ENCODE data around the gene KLHL3.

The KLHL3 gene

DNA sequence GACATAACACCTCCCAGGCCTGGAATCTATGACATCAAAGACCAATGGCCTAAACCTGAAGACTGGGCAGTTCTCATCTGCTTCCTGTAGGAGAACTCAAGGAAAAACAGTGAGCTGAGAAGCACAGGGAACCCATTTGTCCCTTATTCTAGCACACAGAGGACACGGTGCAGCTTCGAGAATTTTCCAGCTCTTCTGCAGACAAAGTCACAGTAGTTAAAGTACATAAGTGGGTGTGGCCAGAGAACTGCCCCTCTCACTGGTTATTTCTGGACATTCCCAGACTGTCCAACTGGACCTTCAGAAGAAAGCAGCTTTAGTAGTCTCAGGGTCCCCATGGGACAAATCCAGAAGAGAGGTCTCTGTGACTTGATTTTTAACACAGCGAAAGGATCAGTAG is 114.6 kb downstream of the KLHL3 start:
- H3K4me1 ChIP-seq: no peaks in the 10 kb centered on the region
- no peak overlapping the region for H3K27ac ChIP-seq
- no peak for TF ChIP-seq Cebpa-rat (IDR thresholded peaks at IDR 0.05)
- H3K27me3 ChIP-seq: no peaks in the 10 kb centered on the region
- H3K4me3 ChIP-seq: no peak overlapping the region
- H3K4me2 ChIP-seq: no peak overlapping the region
- no peaks in the 10 kb centered on the region for H3K9me3 ChIP-seq
- no peaks in the 10 kb centered on the region for H4K20me1 ChIP-seq
- H3K36me3 ChIP-seq: no peaks in the 10 kb centered on the region
- H3K9ac ChIP-seq: no peak overlapping the region

GRCh38 chr5:137619191-137619870 is 116.6 kb downstream of the KLHL3 start:
- H4K20me1 ChIP-seq: no peaks in the 10 kb centered on the region
- H3K4me1 ChIP-seq: no peaks in the 10 kb centered on the region
- H3K9ac ChIP-seq: no peak overlapping the region
- H3K4me3 ChIP-seq: no peak overlapping the region
- H3K36me3 ChIP-seq: no peaks in the 10 kb centered on the region
- TF ChIP-seq Cebpa-rat (IDR thresholded peaks at IDR 0.05): no peak
- H3K27me3 ChIP-seq: no peaks in the 10 kb centered on the region
- H3K27ac ChIP-seq: no peak overlapping the region
- H3K4me2 ChIP-seq: no peak overlapping the region
- no peaks in the 10 kb centered on the region for H3K9me3 ChIP-seq

DNA sequence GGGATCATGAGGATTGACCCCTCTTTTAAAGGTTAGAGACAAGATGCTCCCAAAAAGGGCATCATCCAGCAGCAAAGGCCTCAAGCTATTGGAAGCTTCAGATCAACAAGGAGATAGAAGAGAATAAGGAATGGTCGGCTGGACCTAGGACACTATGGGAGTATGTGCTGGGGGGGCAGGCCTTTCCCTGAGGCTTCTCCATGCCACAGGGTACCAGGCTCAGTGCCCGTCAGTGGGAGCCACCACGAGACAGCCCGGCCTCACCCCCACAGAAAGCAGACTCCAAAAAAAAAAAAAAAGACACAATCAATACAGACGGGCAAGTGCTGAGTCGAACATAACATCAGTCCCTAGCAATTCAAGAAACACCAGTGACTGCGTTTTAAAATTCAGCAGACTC is 117.4 kb downstream of the KLHL3 start:
- H3K4me1 ChIP-seq: no peaks in the 10 kb centered on the region
- no peaks in the 10 kb centered on the region for H3K36me3 ChIP-seq
- no peaks in the 10 kb centered on the region for H3K9me3 ChIP-seq
- H3K27ac ChIP-seq: no peak overlapping the region
- H3K9ac ChIP-seq: no peak overlapping the region
- no peak overlapping the region for H3K4me2 ChIP-seq
- H3K4me3 ChIP-seq: no peak overlapping the region
- no peaks in the 10 kb centered on the region for H4K20me1 ChIP-seq
- no peaks in the 10 kb centered on the region for H3K27me3 ChIP-seq
- no peak for TF ChIP-seq Cebpa-rat (IDR thresholded peaks at IDR 0.05)

- H3K9ac ChIP-seq: no peak overlapping the region
- H3K9me3 ChIP-seq: no peaks in the 10 kb centered on the region
- no peak overlapping the region for H3K4me2 ChIP-seq
- no peaks in the 10 kb centered on the region for H3K27me3 ChIP-seq
- no peak overlapping the region for H3K27ac ChIP-seq
- H3K36me3 ChIP-seq: no peaks in the 10 kb centered on the region
- TF ChIP-seq Cebpa-rat (IDR thresholded peaks at IDR 0.05): no peak
- no peaks in the 10 kb centered on the region for H4K20me1 ChIP-seq
- no peak overlapping the region for H3K4me3 ChIP-seq
- no peaks in the 10 kb centered on the region for H3K4me1 ChIP-seq
Observed at GRCh38 chr5:137617528-137618205, 118.2 kb downstream of the KLHL3 start.

DNA sequence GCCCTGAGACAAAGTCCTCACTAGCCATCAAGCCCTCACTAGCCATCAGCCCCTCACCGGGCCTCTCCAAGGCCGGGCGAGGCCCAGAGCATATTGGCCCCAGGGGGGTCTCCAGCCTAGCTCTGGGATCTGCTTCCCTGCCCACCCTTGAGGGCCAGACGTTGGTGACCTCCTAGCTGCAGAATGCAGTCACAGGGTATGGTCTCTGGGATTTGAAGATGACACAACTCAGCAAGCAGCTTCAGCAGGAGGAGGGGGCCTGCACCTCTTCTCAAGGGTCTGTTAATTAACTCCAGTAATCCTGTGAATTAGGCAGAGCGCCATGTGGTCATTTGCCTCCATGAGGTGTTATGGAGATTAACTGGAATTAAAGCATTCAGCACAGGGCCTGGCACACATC is 119.8 kb downstream of the KLHL3 start:
- TF ChIP-seq Cebpa-rat (IDR thresholded peaks at IDR 0.05): no peak
- no peak overlapping the region for H3K4me3 ChIP-seq
- H3K27ac ChIP-seq: no peak overlapping the region
- H3K4me2 ChIP-seq: no peak overlapping the region
- H3K9me3 ChIP-seq: no peaks in the 10 kb centered on the region
- no peaks in the 10 kb centered on the region for H3K4me1 ChIP-seq
- H3K36me3 ChIP-seq: no peaks in the 10 kb centered on the region
- no peak overlapping the region for H3K9ac ChIP-seq
- no peaks in the 10 kb centered on the region for H4K20me1 ChIP-seq
- H3K27me3 ChIP-seq: no peaks in the 10 kb centered on the region

DNA sequence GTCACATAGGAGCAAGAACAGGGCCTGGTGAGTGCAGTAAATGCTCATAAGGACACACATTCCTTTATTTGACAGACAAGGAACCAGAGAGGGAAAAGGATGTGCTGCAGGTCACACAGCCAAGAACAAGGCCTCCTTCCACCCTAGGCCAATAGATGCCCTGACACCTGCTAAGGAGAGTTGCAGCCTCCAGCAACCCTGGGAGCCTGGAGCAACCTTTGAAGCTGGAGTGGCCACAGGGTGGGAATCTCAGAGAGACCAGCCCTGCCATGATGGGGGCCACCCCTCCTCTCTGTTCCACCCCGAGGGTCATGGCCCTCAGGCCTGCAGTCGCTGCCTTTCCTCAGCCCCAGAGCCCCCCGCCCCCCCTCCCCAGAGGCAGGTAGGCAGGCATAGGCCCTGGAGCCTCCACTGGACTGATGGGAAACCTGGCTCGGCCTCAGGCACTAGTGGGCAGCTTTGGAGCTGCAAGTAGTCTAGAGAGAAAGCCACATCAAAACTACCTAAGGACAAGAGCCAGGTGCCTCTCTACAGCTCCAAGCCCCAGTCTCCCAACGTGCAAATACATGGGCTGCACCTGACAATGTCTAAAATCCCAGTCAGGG is 120.6 kb downstream of the KLHL3 start:
- H3K4me2 ChIP-seq: no peak overlapping the region
- H3K4me3 ChIP-seq: no peak overlapping the region
- no peak overlapping the region for H3K27ac ChIP-seq
- no peaks in the 10 kb centered on the region for H3K27me3 ChIP-seq
- no peaks in the 10 kb centered on the region for H3K9me3 ChIP-seq
- TF ChIP-seq Cebpa-rat (IDR thresholded peaks at IDR 0.05): no peak
- H3K36me3 ChIP-seq: no peaks in the 10 kb centered on the region
- no peak overlapping the region for H3K9ac ChIP-seq
- H4K20me1 ChIP-seq: no peaks in the 10 kb centered on the region
- H3K4me1 ChIP-seq: no peaks in the 10 kb centered on the region

GRCh38 chr5:137613554-137614265 is 122.2 kb downstream of the KLHL3 start:
- no peak for TF ChIP-seq Cebpa-rat (IDR thresholded peaks at IDR 0.05)

GRCh38 chr5:137612576-137612975 is 123.3 kb downstream of the KLHL3 start:
- no peak overlapping the region for H3K4me3 ChIP-seq

More at GRCh38 chr5:137613554-137614265, 122.2 kb downstream of the KLHL3 start:
- H3K9ac ChIP-seq: no peak overlapping the region
- no peaks in the 10 kb centered on the region for H3K9me3 ChIP-seq
- H3K27me3 ChIP-seq: no peaks in the 10 kb centered on the region
- no peak overlapping the region for H3K4me3 ChIP-seq
- no peaks in the 10 kb centered on the region for H4K20me1 ChIP-seq
- H3K36me3 ChIP-seq: no peaks in the 10 kb centered on the region
- no peak overlapping the region for H3K27ac ChIP-seq
- H3K4me1 ChIP-seq: no peaks in the 10 kb centered on the region
- H3K4me2 ChIP-seq: no peak overlapping the region

GRCh38 chr5:137611794-137612435 is 124.0 kb downstream of the KLHL3 start:
- Histone ChIP-seq H3K4me2 (no peak overlapping the region), H3K27ac (no peak overlapping the region), H3K9me3 (no peaks in the 10 kb centered on the region), H3K27me3 (no peaks in the 10 kb centered on the region), H3K4me1 (no peaks in the 10 kb centered on the region), H3K36me3 (no peaks in the 10 kb centered on the region), H4K20me1 (no peaks in the 10 kb centered on the region), H3K4me3 (no peak overlapping the region), H3K9ac (no peak overlapping the region)
- TF ChIP-seq Cebpa-rat (IDR thresholded peaks at IDR 0.05): no peak

More at GRCh38 chr5:137612576-137612975, 123.3 kb downstream of the KLHL3 start:
- Histone ChIP-seq H3K9me3 (no peaks in the 10 kb centered on the region), H3K4me2 (no peak overlapping the region), H3K9ac (no peak overlapping the region), H3K27me3 (no peaks in the 10 kb centered on the region), H3K27ac (no peak overlapping the region), H4K20me1 (no peaks in the 10 kb centered on the region), H3K4me1 (no peaks in the 10 kb centered on the region), H3K36me3 (no peaks in the 10 kb centered on the region)
- no peak for TF ChIP-seq Cebpa-rat (IDR thresholded peaks at IDR 0.05)

Measured in BLaER1 (cell line).